ENCODE results near the gene TUBB3. TPM values are rescaled to one million over a fixed set of nuclear protein-coding genes. Genes with fewer than 3 reads are reported as not detected.
"Not testable (repeated sequence)": the region's sequence is repeated elsewhere in the genome, so short reads cannot be mapped to it uniquely, and the experiment has no call there.

Gene TUBB3
- total RNA-seq, 2 experiments from 2014 or later: not detected

DNA sequence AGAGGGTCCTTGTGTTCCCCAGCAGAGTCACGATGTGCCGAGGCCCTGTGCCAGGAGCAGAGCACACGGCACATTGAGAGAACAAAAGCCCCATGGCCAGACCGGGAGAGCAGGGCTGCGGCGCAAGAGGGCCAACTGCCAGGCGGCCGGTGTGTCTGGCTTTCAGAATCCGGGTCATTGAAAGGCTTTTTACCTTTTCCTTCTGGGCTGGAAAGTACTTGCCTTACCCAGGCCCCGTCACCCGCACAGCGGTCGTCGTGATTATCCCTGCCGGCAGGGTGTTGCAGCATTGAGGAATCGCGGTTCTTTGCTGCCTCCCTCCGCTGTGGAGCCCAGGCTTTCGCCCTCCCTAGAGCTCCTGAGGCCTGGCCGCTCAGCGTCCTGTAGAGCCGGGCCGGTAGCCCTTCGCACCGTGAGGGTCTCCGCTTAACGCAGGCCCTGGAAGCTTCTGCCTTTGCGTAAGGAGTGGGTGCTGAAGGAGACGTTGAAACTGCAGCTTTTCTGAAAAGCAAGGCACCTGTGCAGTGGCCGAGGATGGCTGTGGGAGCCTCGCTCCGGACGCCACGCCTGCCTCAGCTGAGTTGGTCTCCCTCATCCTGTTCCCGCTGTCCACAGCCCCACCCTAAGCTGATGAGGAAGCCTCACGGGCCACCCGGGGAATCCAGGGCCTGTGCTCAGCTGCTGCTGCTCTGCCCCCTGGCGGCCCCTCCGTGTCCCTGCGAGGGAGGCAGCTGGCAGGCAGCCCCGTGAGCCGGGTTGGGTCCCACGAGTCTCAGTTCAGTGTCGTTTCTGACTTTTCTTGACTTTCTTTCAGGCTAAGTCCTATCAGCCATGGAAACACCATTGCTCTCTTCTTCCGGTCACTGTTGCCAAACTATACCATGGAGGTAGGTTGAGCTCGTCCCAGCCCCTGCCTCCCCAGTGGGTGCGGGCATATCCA, 13.1 kb upstream of the TUBB3 start:
- H3K27me3 Mint-ChIP-seq: no peaks in the 10 kb centered on the region
- peak overlapping the region; percentile 54 for H3K27ac Mint-ChIP-seq
- no peaks in the 10 kb centered on the region for H3K9me3 Mint-ChIP-seq
- H3K4me1 Mint-ChIP-seq: peaks cover 4% of the 10 kb centered on the region
- H3K4me3 Mint-ChIP-seq: no peak overlapping the region
- DNase-seq: peak; percentile 71
- H3K36me3 Mint-ChIP-seq: peaks cover 23% of the 10 kb centered on the region

DNA sequence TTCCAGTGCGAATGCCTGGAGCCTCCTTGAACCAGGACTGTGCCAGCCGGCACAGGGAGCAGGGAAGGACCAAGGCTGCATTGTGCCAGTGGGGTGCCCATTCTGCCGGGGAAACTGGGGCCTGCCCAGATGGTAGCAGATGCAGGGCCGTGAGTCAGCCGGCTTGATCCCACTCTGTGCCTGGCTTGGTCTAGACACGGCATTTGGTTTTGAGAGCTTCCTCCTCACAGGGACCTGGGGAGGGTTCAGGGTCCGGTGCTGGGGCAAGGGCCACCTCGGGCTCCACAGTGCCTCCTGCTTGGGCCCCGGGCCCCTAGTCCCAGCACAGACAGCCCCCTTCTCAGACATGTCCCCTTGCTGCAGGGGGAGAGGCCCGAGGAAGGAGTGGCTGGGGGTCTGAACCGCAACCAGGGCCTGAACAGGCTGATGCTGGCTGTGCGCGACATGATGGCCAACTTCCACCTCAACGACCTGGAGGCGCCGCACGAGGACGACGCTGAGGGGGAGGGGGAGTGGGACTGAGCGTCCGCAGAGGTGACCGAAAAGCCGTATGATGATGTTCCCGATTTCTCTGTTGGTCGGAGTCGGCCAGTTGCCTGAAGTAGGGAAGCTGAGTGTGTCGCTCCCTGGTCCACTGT, 12.3 kb upstream of the TUBB3 start:
- H3K4me1 Mint-ChIP-seq: peaks cover 4% of the 10 kb centered on the region
- H3K9me3 Mint-ChIP-seq: no peaks in the 10 kb centered on the region
- peaks cover 24% of the 10 kb centered on the region for H3K36me3 Mint-ChIP-seq
- DNase-seq: no peak
- no peaks in the 10 kb centered on the region for H3K27me3 Mint-ChIP-seq
- H3K4me3 Mint-ChIP-seq: no peak overlapping the region
- peak overlapping the region; percentile 54 for H3K27ac Mint-ChIP-seq

DNA sequence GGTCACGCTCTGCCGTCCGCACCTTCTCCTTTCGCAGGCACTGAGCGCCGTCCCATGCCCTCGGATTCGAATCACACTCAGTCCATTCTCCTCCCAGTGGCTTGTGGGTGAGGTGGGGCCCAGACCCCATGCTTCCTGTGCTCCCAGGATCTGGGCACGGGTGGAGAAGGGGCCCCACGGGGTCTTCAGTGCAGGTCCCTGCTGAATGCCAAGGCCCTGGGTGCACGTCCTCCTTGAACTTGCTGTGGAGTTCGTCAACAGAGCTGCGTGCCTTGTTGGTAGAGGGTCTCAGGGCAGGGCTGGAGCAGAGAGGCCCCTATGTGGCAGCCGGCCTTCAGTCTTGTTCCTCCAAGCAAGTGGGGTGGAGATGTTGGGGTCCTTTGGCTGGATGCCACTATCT, 11.8 kb upstream of the TUBB3 start:
- Mint-ChIP-seq H3K36me3 (peaks cover 24% of the 10 kb centered on the region), H3K27me3 (no peaks in the 10 kb centered on the region), H3K27ac (no peak overlapping the region), H3K4me3 (no peak overlapping the region), H3K9me3 (no peaks in the 10 kb centered on the region), H3K4me1 (peaks cover 4% of the 10 kb centered on the region)
- DNase-seq: no peak

DNA sequence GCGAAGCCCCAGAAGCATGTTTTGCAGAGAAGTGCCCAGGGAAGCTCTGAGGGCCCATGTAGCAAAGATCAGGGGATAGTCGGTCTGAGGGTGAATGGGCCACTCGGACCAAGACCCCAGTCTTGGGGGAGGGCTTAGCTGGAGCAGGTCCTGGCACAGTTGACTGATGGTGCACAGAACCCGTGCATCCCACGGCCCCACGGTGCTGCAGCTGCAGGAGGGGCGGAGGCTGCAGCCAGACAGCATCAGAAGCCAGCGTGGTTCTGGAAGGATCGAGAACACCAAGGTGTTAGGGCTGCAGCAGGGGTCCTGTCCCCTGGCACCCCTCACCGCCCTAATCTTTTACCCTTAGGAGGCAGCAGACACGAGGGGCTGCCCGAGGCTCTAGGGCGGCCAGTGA, 11.0 kb upstream of the TUBB3 start:
- H3K4me1 Mint-ChIP-seq: peaks cover 4% of the 10 kb centered on the region
- H3K9me3 Mint-ChIP-seq: no peaks in the 10 kb centered on the region
- H3K4me3 Mint-ChIP-seq: no peak overlapping the region
- no peak overlapping the region for H3K27ac Mint-ChIP-seq
- DNase-seq: no peak
- H3K27me3 Mint-ChIP-seq: no peaks in the 10 kb centered on the region
- H3K36me3 Mint-ChIP-seq: peaks cover 19% of the 10 kb centered on the region

DNA sequence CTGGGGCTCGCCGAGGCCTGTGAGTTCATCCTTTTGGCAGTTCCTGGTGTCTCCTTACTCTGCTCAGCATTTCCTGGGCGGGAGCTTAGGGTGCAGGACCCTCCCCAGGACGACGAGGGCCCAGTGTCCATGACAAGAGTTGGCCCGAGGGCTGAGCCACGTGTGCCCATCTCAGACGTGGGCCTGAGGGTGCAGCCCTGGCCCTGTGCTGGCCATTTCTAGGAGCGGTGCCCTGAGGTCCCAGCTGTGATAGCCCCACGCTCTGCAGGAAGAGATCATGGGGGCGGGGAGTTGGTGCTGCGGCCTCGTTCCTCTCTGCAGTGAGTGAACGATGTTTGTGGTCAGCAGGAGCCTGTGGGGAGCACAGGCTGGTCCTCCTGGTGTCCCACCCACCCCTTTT, 10.5 kb upstream of the TUBB3 start:
- H3K9me3 Mint-ChIP-seq: no peaks in the 10 kb centered on the region
- no peak overlapping the region for H3K27ac Mint-ChIP-seq
- peaks cover 7% of the 10 kb centered on the region for H3K4me1 Mint-ChIP-seq
- no peak for DNase-seq
- peaks cover 18% of the 10 kb centered on the region for H3K36me3 Mint-ChIP-seq
- no peak overlapping the region for H3K4me3 Mint-ChIP-seq
- no peaks in the 10 kb centered on the region for H3K27me3 Mint-ChIP-seq

DNA sequence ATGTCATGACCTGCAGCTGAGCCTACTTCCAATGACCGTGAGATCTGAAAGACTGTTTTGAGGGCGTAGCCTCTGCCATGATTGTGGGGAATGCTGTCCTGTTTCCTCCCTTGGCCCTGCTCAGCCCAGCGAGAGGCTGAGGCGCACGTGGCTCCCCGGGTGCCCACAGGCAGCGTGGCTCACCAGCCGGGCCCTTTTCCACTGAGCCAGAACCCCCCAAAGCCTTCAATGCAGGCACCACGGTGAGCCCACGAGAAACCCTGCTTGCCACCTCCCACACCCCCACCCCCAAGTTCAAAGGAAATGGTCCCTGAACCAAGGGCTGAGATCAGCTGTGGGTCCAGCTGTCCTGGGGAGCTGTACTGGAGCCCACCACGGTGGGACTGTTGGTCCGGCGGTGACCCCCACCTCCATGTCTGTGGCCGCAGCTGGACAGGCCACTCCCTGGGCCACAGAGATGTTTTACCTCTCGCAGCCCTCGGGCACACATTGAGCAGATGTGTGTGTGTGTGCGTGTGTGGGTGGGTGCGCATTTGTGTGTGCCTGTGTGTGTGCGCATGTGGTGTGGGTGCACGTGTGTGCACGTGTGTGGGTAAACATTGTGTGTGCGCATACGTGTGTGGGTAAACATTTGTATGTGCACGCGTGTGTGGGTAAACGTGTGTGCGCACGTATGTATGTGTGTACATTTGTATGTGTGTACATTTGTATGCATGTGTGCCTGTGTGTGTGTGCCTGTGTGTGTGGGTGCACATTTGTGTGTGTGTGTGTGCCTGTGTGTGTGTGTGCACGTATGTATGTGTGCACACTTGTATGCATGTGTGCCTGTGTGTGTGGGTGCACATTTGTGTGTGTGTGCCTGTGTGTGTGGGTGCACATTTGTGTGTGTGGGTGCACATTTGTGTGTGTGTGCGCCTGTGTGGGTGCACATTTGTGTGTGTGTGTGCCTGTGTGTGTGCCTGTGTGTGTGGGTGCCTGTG, 9.4 kb upstream of the TUBB3 start:
- DNase-seq: no peak
- no peak overlapping the region for H3K4me3 Mint-ChIP-seq
- no peaks in the 10 kb centered on the region for H3K9me3 Mint-ChIP-seq
- peaks cover 15% of the 10 kb centered on the region for H3K4me1 Mint-ChIP-seq
- H3K36me3 Mint-ChIP-seq: peaks cover 15% of the 10 kb centered on the region
- H3K27ac Mint-ChIP-seq: no peak overlapping the region
- H3K27me3 Mint-ChIP-seq: peaks cover 2% of the 10 kb centered on the region

DNA sequence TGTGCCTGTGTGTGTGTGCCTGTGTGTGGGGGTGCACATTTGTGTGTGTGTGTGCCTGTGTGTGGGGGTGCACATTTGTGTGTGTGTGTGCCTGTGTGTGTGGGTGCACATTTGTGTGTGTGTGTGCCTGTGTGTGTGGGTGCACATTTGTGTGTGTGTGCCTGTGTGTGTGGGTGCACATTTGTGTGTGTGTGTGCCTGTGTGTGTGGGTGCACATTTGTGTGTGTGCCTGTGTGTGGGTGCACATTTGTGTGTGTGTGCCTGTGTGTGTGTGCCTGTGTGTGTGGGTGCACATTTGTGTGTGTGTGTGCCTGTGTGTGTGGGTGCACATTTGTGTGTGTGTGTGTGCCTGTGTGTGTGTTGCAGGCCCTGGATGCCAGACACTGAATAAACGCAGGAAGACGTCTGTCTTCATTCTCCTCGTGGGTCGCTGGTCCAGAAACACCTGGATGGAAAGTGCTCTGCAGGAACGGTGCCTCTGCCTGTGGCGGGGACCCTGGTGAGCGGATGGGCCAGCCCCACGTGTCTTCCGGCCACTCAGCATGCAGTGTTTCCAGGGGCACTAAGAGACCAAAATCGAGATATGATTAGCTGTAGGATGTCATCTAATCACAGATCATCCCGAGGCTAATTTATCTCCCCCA, 8.4 kb upstream of the TUBB3 start:
- H3K9me3 Mint-ChIP-seq, H3K27ac Mint-ChIP-seq, H3K4me3 Mint-ChIP-seq, DNase-seq: not testable (repeated sequence)
- H3K36me3 Mint-ChIP-seq: peaks cover 12% of the 10 kb centered on the region
- peaks cover 13% of the 10 kb centered on the region for H3K27me3 Mint-ChIP-seq
- H3K4me1 Mint-ChIP-seq: peaks cover 17% of the 10 kb centered on the region

DNA sequence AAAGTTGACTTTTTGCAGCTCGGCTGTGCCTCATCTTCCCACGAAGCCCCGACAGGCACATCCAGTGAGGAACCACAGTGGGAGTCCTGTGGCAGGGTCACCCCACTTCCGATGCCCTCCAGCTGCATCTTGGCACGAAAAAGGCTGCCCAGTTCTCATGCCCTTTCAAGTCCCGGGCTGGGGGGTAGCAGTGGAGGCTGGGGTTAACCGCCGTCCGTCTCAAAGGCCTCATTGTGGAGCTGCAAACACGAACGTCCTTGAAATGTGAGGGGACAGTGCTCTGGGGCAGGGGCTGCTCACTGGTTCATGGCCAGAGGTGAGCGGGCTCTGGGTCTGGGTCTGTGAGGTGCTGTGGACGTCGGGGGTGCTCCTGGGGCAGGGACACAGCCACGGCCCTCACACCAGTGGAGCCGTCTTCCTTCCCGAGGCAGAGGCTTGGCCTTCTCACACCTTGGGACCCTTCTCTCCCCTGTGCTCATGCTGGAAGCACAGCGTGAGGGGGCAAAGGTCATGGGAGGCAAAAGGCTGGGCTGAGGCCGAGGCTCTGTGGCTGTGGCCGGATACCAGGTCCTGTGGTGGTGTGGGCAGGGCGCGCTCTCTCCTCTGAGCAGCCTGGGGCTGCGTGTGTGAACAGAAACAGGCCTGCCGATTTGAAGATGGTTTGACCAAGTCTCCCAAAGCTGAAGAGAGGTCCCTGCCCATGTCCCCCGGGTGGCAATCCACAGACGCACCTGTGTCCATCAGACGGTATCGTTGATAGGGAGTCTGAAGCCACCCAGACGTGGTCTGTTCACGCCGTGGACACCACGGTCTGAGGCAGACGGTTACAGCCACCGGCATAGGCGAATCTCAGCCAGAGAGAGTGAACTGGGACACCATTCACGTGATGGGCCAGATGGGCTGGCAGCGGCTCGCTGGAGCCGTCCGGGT, 7.6 kb upstream of the TUBB3 start:
- H3K4me3 Mint-ChIP-seq: no peak overlapping the region
- DNase-seq: no peak

DNA sequence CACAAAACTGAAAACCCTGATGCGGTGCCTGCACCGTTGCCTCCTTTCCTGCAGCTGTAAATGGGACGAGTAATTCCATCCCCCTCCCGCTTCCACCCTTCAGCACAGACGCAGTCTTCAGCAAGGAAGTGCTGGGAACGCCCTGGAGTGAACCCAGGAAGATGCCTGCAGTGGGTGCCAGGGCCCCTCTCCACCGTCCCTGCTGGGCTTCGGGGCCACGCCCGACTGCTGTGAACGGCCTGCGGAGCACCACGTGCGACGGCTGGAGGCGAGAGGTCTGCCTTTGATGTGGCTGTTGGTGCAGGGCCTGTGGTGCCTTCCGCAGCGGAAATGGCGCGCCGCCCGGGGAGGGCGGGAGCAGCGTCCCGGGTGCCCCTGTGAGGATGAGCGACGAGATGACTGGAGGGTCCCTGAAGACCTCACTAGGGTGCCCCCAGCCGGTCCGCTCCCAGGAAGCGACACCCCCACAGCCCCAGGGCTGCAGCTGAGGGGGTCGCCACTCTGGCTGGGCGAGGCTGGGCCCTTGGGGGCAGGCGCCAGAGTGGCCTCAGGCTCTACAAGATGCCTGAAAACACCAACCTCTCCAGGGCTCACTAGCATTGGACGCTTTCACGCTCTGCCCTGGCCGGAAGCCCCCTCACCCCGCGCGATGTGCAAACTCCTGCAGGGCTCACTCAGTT, 5.2 kb upstream of the TUBB3 start:
- H3K9me3 Mint-ChIP-seq: no peaks in the 10 kb centered on the region
- peak overlapping the region; percentile 42 for H3K4me3 Mint-ChIP-seq
- peak overlapping the region; percentile 45 for H3K27ac Mint-ChIP-seq
- H3K4me1 Mint-ChIP-seq: peaks cover 38% of the 10 kb centered on the region
- peaks cover 10% of the 10 kb centered on the region for H3K36me3 Mint-ChIP-seq
- peaks cover 42% of the 10 kb centered on the region for H3K27me3 Mint-ChIP-seq
- DNase-seq: peak; percentile 87

More for the DNA sequence above, 7.6 kb upstream of the TUBB3 start:
- Mint-ChIP-seq H3K9me3 (no peaks in the 10 kb centered on the region), H3K27ac (no peak overlapping the region), H3K36me3 (peaks cover 12% of the 10 kb centered on the region), H3K27me3 (peaks cover 21% of the 10 kb centered on the region), H3K4me1 (peaks cover 21% of the 10 kb centered on the region)

DNA sequence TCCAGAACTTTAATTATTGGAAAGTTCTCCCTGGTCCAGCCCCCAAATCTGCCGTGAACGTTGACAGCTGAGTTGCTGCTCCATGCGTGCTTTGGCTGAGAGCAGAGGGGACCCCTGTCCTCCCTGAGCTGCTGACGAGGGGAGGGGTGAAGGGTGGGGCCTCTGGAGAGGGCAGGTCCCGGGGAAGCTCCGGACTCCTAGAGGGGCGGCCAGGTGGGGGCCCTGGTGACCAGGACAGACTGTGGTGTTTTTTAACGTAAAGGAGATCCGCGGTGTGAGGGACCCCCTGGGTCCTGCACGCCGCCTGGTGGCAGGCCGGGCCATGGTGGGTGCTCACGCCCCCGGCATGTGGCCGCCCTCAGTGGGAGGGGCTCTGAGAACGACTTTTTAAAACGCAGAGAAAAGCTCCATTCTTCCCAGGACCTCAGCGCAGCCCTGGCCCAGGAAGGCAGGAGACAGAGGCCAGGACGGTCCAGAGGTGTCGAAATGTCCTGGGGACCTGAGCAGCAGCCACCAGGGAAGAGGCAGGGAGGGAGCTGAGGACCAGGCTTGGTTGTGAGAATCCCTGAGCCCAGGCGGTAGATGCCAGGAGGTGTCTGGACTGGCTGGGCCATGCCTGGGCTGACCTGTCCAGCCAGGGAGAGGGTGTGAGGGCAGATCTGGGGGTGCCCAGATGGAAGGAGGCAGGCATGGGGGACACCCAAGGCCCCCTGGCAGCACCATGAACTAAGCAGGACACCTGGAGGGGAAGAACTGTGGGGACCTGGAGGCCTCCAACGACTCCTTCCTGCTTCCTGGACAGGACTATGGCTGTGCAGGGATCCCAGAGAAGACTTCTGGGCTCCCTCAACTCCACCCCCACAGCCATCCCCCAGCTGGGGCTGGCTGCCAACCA, 4.4 kb upstream of the TUBB3 start, which contains the start of gene MC1R:
Gene MC1R (plus strand): TSS at position 410 of the 895 bp plus-strand sequence. CDS start 397 bp downstream, at position 807.
- H3K4me3 Mint-ChIP-seq: peak within 1 kb of the TSS; percentile 42
- no peaks in the 10 kb centered on the region for H3K9me3 Mint-ChIP-seq
- peak; percentile 56 for DNase-seq
- peaks cover 38% of the 10 kb centered on the region for H3K4me1 Mint-ChIP-seq
- peaks cover 9% of the 10 kb centered on the region for H3K36me3 Mint-ChIP-seq
- H3K27ac Mint-ChIP-seq: peak within 1 kb of the TSS; percentile 45
- H3K27me3 Mint-ChIP-seq: peaks cover 42% of the 10 kb centered on the region

DNA sequence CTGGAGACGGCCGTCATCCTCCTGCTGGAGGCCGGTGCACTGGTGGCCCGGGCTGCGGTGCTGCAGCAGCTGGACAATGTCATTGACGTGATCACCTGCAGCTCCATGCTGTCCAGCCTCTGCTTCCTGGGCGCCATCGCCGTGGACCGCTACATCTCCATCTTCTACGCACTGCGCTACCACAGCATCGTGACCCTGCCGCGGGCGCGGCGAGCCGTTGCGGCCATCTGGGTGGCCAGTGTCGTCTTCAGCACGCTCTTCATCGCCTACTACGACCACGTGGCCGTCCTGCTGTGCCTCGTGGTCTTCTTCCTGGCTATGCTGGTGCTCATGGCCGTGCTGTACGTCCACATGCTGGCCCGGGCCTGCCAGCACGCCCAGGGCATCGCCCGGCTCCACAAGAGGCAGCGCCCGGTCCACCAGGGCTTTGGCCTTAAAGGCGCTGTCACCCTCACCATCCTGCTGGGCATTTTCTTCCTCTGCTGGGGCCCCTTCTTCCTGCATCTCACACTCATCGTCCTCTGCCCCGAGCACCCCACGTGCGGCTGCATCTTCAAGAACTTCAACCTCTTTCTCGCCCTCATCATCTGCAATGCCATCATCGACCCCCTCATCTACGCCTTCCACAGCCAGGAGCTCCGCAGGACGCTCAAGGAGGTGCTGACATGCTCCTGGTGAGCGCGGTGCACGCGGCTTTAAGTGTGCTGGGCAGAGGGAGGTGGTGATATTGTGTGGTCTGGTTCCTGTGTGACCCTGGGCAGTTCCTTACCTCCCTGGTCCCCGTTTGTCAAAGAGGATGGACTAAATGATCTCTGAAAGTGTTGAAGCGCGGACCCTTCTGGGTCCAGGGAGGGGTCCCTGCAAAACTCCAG, 3.4 kb upstream of the TUBB3 start:
- Mint-ChIP-seq H3K27me3 (peaks cover 53% of the 10 kb centered on the region), H3K27ac (no peak overlapping the region), H3K36me3 (peaks cover 4% of the 10 kb centered on the region), H3K9me3 (no peaks in the 10 kb centered on the region), H3K4me3 (no peak overlapping the region), H3K4me1 (peaks cover 36% of the 10 kb centered on the region)
- no peak for DNase-seq
